Nephron progenitor cell (in vitro differentiated cells): ENCODE results near the gene TDRD12.

Experiments
- DNase-seq: peaks from one replicate; pipeline ENCODE4 v3.0.0; 2021
- H3K27ac Mint-ChIP-seq: 2 replicates; pipeline ENCODE4 v1.8.0; 2021; ENCODE audit warnings: mild to moderate bottlenecking, moderate library complexity, mixed read lengths
- H3K27me3 Mint-ChIP-seq: 2 replicates; pipeline ENCODE4 v1.8.0; 2021; ENCODE audit warnings: mild to moderate bottlenecking, low read depth, mixed read lengths; ENCODE audit not compliant: poor library complexity
- H3K36me3 Mint-ChIP-seq: 2 replicates; pipeline ENCODE4 v1.8.0; 2021; ENCODE audit warnings: low read depth, mixed read lengths
- H3K4me1 Mint-ChIP-seq: 2 replicates; pipeline ENCODE4 v1.8.0; 2021; ENCODE audit warnings: mixed read lengths
- H3K4me3 Mint-ChIP-seq: 2 replicates; pipeline ENCODE4 v1.8.0; 2021; ENCODE audit warnings: mild to moderate bottlenecking, moderate library complexity, mixed read lengths
- H3K9me3 Mint-ChIP-seq: 2 replicates; pipeline ENCODE4 v1.8.0; 2021; ENCODE audit warnings: mild to moderate bottlenecking, moderate library complexity, mixed read lengths
- CTCF ChIP-seq: fragments of 200-600 bp; sonication (generic); IDR thresholded peaks from 2 replicates; pipeline ENCODE4 v1.5.0; 2021; ENCODE audit warnings: antibody characterized with exemption

Gene TDRD12

DNA sequence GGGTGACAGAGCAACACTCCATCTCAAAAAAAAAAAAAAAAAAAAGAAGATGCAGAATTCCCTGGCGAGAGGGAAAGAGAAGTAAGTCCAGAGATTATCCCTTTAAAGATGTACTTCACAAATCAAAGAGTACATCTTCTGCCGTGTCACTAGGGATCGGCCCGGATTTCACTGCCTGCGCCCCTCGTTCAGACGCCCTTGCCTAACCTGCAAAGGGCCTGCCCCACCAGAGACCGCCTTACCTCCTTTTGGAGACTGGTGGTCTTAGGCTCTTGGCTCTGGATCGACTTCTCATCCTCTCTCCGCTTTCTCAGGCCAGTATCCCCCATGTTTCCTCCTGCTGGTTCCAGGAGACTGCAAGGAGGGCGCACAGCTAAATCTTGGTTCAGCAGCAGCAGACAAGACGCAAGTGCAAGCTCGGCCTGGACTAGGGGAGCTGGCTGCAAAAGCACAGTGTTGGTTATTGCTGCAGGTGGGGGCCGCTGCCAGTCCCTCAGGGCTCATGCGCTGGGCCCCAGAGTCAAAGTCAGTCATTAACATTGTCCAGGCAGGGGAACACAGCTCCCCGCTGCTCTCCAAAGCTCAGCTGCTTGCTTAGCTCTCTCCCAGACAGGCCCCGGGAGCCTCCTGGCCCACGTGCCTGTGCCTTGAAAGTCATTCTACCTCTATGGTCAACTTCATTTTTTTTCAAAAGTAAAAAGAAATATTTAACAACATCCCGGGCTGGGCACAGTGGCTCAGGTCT is 148.8 kb downstream of the TDRD12 start:
- H3K27ac Mint-ChIP-seq, result no peak overlapping the region
- DNase-seq, result no peak
- TF ChIP-seq CTCF, result no peak
- no peaks in the 10 kb centered on the region for H3K36me3 Mint-ChIP-seq
- peaks cover 4% of the 10 kb centered on the region for H3K27me3 Mint-ChIP-seq
- H3K9me3 Mint-ChIP-seq, result no peaks in the 10 kb centered on the region
- H3K4me1 Mint-ChIP-seq, result peaks cover 4% of the 10 kb centered on the region
- H3K4me3 Mint-ChIP-seq, result no peak overlapping the region

DNA sequence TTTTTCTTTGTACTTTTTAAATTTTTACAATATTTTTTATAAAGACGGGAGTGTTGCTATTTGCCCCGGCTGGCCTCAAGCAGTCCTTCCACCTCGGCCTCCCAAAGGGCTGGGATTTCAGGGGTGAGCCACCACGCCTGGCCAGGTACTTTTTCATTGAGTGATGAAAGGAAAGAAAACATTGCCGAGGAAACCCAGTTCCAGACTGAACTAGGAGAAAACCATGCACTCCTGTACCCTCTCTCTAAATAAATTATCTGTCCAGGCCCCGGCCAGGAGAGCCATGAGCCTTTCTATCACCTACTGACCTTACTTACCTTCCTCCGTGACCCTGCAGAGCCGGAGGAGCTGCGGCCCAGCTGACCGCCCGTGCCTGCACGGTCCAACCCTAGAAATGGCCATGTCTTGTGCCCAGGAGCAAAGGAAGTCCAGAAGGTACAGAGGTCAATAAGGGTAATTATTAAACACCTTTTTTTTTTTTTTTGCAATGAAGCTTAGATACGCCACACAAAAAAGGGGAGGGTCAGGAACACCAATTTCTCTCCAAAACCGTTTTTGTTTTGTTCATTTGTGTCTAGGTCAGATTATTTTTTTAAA is 149.9 kb downstream of the TDRD12 start, which contains the start of gene SLC7A9:
SLC7A9 (minus strand) TSS at position 399 of the 597 bp plus-strand sequence. CDS start 1,233 bp downstream, outside the sequence.
- H3K27me3 Mint-ChIP-seq, result peaks cover 3% of the 10 kb centered on the region
- H3K4me3 Mint-ChIP-seq, result no peak within 1 kb of the TSS
- H3K27ac Mint-ChIP-seq, result peak within 1 kb of the TSS; percentile 74
- H3K9me3 Mint-ChIP-seq, result no peaks in the 10 kb centered on the region
- TF ChIP-seq CTCF, result no peak
- no peaks in the 10 kb centered on the region for H3K36me3 Mint-ChIP-seq
- peaks cover 4% of the 10 kb centered on the region for H3K4me1 Mint-ChIP-seq
- DNase-seq, result no peak

GRCh38 chr19:32869966-32870573 is 150.5 kb downstream of the TDRD12 start:
- Mint-ChIP-seq H3K4me3 (no peak overlapping the region), H3K9me3 (no peaks in the 10 kb centered on the region), H3K27me3 (peaks cover 3% of the 10 kb centered on the region), H3K36me3 (no peaks in the 10 kb centered on the region), H3K4me1 (peaks cover 4% of the 10 kb centered on the region), H3K27ac (peak overlapping the region; percentile 66)
- no peak for TF ChIP-seq CTCF
- no peak for DNase-seq

GRCh38 chr19:32870981-32871451 is 151.4 kb downstream of the TDRD12 start:
- no peak for TF ChIP-seq CTCF
- no peak for DNase-seq
- Mint-ChIP-seq H3K36me3 (no peaks in the 10 kb centered on the region), H3K27ac (no peak overlapping the region), H3K4me3 (no peak overlapping the region), H3K9me3 (no peaks in the 10 kb centered on the region), H3K4me1 (peaks cover 4% of the 10 kb centered on the region), H3K27me3 (peaks cover 3% of the 10 kb centered on the region)

- TF ChIP-seq CTCF, result no peak
- Mint-ChIP-seq H3K9me3 (no peaks in the 10 kb centered on the region), H3K27ac (no peak overlapping the region), H3K4me1 (peaks cover 4% of the 10 kb centered on the region), H3K36me3 (no peaks in the 10 kb centered on the region), H3K27me3 (peaks cover 4% of the 10 kb centered on the region), H3K4me3 (no peak overlapping the region)
- DNase-seq, result no peak
Measured at GRCh38 chr19:32872391-32872790, 152.8 kb downstream of the TDRD12 start.
